GM18861 (cell line): ENCODE data around the gene LRIT3.

Experiments
- ATAC-seq: cut with Tn5 transposase; IDR thresholded peaks from one replicate; pipeline ENCODE4 v1.9.1; 2021; ENCODE audit not compliant: unreplicated experiment

Gene LRIT3

GRCh38 chr4:109847896-109848442, at the start of gene LRIT3:
LRIT3 (plus strand) TSS chr4:109848107; CDS start chr4:109848202, 95 bp downstream.
- no peak for ATAC-seq

GRCh38 chr4:109798866-109799265, 49.0 kb upstream of the LRIT3 start:
- ATAC-seq = no peak

GRCh38 chr4:109801099-109801789, 46.7 kb upstream of the LRIT3 start:
- ATAC-seq = no peak

GRCh38 chr4:109801895-109802319, 46.0 kb upstream of the LRIT3 start, which contains the start of gene CFI:
CFI (minus strand) TSS chr4:109801999; CDS start chr4:109801971, 28 bp downstream.
- no peak for ATAC-seq

GRCh38 chr4:109803924-109804571, 43.9 kb upstream of the LRIT3 start:
- ATAC-seq = peak; percentile 74

- no peak for ATAC-seq
Observed at GRCh38 chr4:109809655-109810054, 38.3 kb upstream of the LRIT3 start.

- no peak for ATAC-seq
Observed at GRCh38 chr4:109810552-109811387, 37.1 kb upstream of the LRIT3 start.

GRCh38 chr4:109811707-109812106, 36.2 kb upstream of the LRIT3 start:
- no peak for ATAC-seq

- peak; percentile 98 for ATAC-seq
Observed at GRCh38 chr4:109815151-109816081, 32.5 kb upstream of the LRIT3 start, which contains the start of gene GAR1. GAR1 (plus strand) TSS chr4:109815762; CDS start chr4:109816165, 403 bp downstream.

GRCh38 chr4:109816082-109816442, 31.8 kb upstream of the LRIT3 start:
- ATAC-seq = no peak

GRCh38 chr4:109816894-109817293, 31.0 kb upstream of the LRIT3 start:
- ATAC-seq = no peak

- no peak for ATAC-seq
Observed at GRCh38 chr4:109818268-109818667, 29.6 kb upstream of the LRIT3 start.

- no peak for ATAC-seq
Observed at GRCh38 chr4:109820563-109820962, 27.3 kb upstream of the LRIT3 start.

GRCh38 chr4:109821185-109821584, 26.7 kb upstream of the LRIT3 start:
- ATAC-seq = no peak

- peak; percentile 79 for ATAC-seq
Observed at GRCh38 chr4:109826719-109827118, 21.2 kb upstream of the LRIT3 start.

- ATAC-seq = no peak
Observed at GRCh38 chr4:109827672-109828071, 20.2 kb upstream of the LRIT3 start, which contains the start of gene RRH. RRH (plus strand) TSS chr4:109827972; CDS start chr4:109828028, 56 bp downstream.

GRCh38 chr4:109833756-109834155, 14.2 kb upstream of the LRIT3 start:
- ATAC-seq = no peak

- ATAC-seq = no peak
Observed at GRCh38 chr4:109836985-109837384, 10.9 kb upstream of the LRIT3 start.

GRCh38 chr4:109846395-109847098, 1.4 kb upstream of the LRIT3 start:
- no peak for ATAC-seq
